HPDE6-E6E7 (cell line): ENCODE results near the gene CDAN1.

Source experiments
- DNase-seq: peaks from one replicate; pipeline ENCODE4 v3.0.0; 2011; ENCODE audit warnings: missing footprints; ENCODE audit errors: extremely low spot score

The CDAN1 gene

GRCh38 chr15:42733027-42733426 is 3.9 kb downstream of the CDAN1 start:
- no peak for DNase-seq

- no peak for DNase-seq
Measured at GRCh38 chr15:42732095-42732827, 4.7 kb downstream of the CDAN1 start.

- DNase-seq: no peak
Measured at GRCh38 chr15:42731461-42731860, 5.5 kb downstream of the CDAN1 start.

- no peak for DNase-seq
Measured at GRCh38 chr15:42730536-42730935, 6.4 kb downstream of the CDAN1 start.

- DNase-seq: no peak
Measured at GRCh38 chr15:42730135-42730534, 6.8 kb downstream of the CDAN1 start.

GRCh38 chr15:42729409-42729808 is 7.5 kb downstream of the CDAN1 start:
- DNase-seq: no peak

DNA sequence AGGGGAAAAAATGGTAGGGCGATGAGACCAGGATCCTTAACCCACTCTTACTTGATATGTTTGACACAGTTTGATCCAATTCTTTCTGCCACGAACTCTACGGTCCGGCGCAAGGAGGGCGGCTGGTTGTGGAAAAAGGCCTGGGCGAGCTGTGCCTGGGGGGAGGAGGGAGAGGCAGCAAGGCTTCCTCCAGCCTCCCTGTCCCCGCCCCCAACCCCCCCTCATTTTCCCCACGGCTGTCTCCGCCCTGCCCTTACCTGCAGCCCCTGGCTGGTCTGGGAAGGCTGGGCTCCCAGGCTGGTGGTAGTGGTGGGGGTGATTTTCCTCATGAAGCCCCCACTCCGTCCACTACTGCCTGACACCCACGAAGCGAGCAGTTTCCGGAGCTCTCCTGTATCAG is 8.0 kb downstream of the CDAN1 start:
- no peak for DNase-seq

DNA sequence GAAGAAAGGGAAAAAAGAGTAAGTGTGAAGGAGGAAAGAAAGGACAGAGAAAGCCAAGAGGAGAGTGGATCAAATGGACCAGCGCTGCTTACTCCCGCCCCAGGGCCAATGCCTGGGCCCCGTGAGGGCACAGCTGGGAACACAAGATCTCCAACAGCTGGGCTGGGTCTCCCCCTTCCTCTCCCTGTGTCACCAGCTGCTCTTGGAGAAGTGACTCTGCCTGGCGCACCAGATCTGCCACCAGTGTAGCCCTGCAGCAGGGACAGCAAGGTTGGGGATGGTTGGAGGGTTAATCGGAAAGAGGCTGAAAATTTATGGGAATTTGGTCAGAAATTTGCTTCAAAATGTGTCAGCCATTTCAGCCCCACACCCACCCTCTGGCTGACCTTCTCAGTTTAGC is 8.4 kb downstream of the CDAN1 start:
- no peak for DNase-seq

DNA sequence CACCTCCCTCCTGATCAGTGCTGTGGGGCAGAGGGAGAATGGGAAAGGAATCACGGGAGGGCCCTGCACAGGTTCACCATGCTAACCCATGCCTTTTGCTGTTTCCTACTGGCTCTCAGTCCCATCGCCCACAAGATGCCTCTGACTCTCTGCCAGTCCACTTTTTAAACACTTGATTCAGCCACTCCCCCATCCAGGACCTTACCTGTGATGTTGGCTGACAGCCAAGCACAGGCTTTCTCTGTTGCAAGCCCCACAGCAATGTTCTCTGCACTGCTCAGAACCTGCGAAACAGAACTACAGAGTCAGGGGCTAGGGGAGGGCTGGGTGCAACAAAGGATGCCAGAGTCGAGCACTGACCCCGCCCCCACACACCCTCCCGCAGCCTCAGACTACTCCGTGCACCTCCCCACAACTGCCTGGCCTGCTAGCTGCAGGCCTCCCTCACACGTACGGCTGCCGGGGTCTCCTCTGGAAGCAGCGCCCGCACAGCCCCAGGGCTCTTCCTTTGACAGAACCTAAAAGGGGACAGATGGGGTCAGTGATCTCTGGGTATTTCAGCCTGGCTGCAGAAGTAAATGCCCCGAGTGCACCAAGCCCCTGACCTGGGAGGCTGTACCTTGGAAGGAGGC is 9.1 kb downstream of the CDAN1 start:
- DNase-seq: no peak

DNA sequence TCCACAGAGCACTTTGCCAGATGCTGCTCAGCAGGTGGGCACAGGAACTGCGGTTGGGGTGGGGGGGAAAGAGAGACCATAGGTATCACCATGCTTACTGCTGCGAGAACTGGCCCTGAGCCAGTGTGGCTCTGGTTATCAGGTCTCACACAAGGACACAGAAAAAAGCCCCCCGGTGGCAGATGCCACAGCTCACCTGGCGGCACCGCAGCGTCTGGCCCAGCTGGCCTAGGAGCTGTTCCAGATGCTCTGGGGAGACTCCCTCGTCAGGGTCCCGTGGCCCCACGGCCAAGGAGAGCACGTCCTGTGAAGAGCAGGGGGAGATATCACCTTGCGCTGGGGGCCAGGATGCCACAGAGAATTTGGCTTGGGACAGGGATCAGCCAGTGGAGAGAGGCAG is 10.8 kb downstream of the CDAN1 start:
- DNase-seq: no peak

- DNase-seq: no peak
Measured at GRCh38 chr15:42725331-42725903, 11.5 kb downstream of the CDAN1 start.

GRCh38 chr15:42724276-42724675 is 12.7 kb downstream of the CDAN1 start:
- no peak for DNase-seq

DNA sequence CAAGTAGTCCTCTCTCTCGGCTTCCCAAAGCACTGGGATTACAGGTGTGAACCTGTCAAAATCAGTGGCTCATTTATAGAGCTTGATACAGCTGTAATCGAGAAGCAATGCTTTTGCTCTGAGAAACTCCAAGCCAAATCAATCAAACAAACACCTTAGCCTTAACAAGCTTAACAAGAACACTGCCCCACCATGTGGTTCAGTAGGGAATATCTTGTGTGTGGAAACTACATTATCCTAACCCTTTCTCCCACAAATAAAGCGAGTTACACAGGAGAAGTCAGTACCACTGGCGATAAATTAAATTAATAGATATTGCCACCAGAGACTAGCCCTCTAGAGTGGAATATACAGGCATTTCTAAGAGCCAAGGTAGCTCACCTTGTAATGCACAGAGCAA is 13.9 kb downstream of the CDAN1 start:
- no peak for DNase-seq

- DNase-seq: no peak
Measured at GRCh38 chr15:42721916-42722315, 15.0 kb downstream of the CDAN1 start.

DNA sequence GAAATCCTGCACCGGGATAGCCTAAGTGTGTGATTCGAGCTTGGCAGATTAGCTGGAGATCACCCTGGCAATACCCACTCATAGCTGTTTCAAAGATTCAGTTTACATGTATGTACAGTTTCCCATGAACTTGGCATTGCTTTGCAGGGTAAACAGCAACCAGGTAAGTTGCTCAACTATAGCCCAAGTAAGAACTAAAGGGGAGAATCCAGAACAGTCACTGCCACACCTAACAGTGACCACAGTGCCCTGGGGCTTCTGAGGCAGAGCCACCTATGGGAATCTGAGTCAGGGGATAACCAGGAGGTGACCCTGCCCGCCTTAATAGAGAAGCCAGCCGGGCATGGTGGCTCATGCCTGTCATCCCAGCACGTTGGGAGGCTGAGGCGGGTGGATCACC is 15.9 kb downstream of the CDAN1 start:
- peak; percentile 80 for DNase-seq

- DNase-seq: no peak
Measured at GRCh38 chr15:42720071-42720470, 16.9 kb downstream of the CDAN1 start.

DNA sequence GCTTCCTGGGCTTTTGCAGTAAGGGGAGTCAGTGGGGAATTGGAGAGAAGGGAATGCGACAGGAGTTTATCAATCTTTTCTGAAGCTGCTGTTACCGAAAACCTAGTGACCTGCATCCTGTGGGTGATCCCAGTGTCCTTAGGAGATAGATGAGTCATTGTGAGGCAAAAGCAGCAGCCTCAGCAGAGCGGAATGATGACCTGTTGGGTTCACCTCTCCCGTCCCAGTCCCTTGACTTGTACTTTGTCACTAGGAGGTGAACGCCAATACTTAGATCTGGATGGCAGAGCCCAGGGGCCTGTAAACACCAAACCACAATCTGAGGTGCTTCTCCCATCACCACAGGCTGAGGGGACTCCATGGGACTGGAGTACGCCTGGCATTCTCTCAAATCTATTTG is 17.9 kb downstream of the CDAN1 start:
- peak; percentile 16 for DNase-seq

- DNase-seq: no peak
Measured at GRCh38 chr15:42716626-42717025, 20.3 kb downstream of the CDAN1 start.

DNA sequence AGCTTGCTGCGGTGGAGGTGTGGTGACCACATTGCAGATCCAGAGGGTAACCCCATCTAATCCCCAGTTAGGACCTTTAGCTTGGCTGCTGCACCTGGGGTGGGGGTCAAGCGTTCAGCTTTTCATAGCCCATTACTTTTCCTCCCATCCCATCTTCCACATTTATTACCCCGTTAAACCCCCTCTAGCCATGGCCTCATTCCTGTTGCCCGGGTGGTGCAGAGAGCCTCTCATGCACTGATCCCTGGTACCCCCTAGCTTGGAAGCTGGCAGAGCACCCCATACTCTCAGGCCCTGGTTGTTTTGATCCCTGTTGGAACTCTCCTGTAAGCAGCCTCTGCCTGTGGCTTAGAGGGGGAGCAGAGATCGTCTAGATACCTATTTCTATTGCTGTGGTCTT is 20.8 kb downstream of the CDAN1 start:
- DNase-seq: no peak

GRCh38 chr15:42712584-42712983 is 24.3 kb downstream of the CDAN1 start:
- no peak for DNase-seq

- DNase-seq: no peak
Measured at GRCh38 chr15:42711746-42712145, 25.2 kb downstream of the CDAN1 start.

- no peak for DNase-seq
Measured at GRCh38 chr15:42710662-42711061, 26.3 kb downstream of the CDAN1 start.

DNA sequence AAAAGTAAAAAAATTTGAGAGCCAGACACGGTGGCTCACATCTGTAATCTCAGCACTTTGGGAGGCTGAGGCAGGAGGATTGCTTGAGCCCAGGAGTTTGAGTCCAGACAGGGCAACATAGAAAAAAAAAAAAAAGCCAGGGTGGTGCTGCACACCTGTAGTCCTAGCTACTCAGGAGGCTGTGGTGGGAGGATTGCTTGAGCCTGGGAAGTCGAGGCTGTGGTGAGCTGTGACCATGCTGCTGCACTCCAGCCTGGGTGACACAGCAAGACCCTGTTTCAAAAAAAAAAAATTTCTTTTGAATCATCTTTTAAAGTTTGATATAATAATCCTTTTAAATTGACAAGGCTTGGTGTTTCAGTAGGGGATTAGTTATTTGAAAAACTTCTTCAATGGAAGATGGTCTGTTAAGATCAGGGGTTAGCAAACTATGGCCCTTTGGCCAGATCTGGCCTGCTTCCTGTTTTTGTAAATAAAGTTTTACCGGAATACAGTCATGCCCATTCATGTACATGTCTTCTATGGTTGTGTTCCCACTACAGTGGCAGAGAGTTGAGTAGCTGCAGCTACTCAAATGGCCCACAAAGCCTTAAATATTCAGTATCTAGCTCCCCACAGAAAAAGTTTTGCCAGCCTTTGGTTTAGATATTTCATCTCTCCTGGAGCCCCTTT is 28.9 kb downstream of the CDAN1 start:
- no peak for DNase-seq
